ENCODE data around the gene SERPINF2. TPM values are rescaled to one million over a fixed set of nuclear protein-coding genes. Genes with fewer than 3 reads are reported as not detected.

SERPINF2 gene
- 1.6 TPM in 1 of 2 replicates, not detected in the other for polyA plus RNA-seq
- polyA minus RNA-seq, result not detected in 2 replicates

DNA sequence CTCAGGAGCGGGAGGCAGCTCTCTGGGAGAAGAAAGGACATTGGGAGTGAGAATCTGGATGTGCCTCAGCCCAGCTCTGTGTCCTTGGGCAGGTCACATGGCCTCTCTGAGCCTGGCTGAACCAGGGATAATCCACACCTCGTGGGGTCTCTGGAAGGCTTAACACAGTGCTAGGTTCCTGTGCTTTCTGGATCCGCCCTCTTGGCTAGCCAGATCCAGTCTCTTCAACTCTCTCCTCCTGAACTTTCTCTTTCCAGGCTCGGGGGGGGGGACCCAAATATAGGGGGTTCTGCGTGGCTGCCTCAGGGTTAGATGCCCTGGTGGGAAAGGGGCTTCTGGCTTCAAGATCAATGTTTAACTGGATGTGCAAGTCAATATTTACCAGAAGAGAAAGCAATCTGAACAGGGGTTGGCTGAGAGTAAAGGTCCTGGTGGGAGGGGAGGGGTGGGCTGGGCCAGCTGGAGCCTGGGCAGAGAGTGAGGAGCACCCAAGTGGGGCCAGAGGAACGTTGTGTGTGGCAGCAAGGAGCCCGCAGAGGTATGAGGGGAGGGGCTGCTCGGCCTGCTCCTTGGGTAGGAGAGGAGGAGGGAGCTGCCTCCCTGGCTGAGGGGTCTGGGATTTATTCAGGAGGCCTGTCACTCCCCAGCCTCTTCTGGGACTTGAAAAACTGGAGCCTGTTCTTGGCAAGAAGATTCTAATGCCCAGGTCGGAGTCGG is at the start of gene SERPINF2:
Gene SERPINF2, plus strand, starts transcription at position 501 of the 717 bp plus-strand sequence. CDS start 2,125 bp downstream, outside the sequence.
- Histone ChIP-seq H3K9me3 (ENCODE audit: low read length) (no peaks in the 10 kb centered on the region), H3K4me2 (ENCODE audit: low read length) (no peak within 1 kb of the TSS), H3K9ac (ENCODE audit: low read length) (no peak within 1 kb of the TSS), H3K79me2 (replicated peaks; ENCODE audit: insufficient read depth, low read length) (no peaks in the 10 kb centered on the region), H3K27ac (ENCODE audit: low read length) (no peak within 1 kb of the TSS), H4K20me1 (ENCODE audit: insufficient read depth) (no peaks in the 10 kb centered on the region), H2AFZ (ENCODE audit: low read depth, low read length) (no peak within 1 kb of the TSS), H3K27me3 (ENCODE audit: insufficient read depth, low read depth, low read length) (no peaks in the 10 kb centered on the region), H3K9me2 (ENCODE audit: insufficient read depth, low read length) (no peaks in the 10 kb centered on the region), H3K36me3 (ENCODE audit: insufficient read depth, low read length) (no peaks in the 10 kb centered on the region), H3K4me3 (ENCODE audit: low read length) (no peak within 1 kb of the TSS), H3F3A (ENCODE audit: insufficient read depth, low read length, poor library complexity, severe bottlenecking) (no peaks in the 10 kb centered on the region)
- no peak for TF ChIP-seq POLR2AphosphoS5 (IDR thresholded peaks at IDR 0.05)
- TF ChIP-seq EP300 (conservative IDR thresholded peaks at IDR 0.05; ENCODE audit: poor library complexity, severe bottlenecking), result no peak
- TF ChIP-seq MXI1 (conservative IDR thresholded peaks at IDR 0.05; ENCODE audit: poor library complexity, severe bottlenecking), result no peak
- TF ChIP-seq, protein P1, sequence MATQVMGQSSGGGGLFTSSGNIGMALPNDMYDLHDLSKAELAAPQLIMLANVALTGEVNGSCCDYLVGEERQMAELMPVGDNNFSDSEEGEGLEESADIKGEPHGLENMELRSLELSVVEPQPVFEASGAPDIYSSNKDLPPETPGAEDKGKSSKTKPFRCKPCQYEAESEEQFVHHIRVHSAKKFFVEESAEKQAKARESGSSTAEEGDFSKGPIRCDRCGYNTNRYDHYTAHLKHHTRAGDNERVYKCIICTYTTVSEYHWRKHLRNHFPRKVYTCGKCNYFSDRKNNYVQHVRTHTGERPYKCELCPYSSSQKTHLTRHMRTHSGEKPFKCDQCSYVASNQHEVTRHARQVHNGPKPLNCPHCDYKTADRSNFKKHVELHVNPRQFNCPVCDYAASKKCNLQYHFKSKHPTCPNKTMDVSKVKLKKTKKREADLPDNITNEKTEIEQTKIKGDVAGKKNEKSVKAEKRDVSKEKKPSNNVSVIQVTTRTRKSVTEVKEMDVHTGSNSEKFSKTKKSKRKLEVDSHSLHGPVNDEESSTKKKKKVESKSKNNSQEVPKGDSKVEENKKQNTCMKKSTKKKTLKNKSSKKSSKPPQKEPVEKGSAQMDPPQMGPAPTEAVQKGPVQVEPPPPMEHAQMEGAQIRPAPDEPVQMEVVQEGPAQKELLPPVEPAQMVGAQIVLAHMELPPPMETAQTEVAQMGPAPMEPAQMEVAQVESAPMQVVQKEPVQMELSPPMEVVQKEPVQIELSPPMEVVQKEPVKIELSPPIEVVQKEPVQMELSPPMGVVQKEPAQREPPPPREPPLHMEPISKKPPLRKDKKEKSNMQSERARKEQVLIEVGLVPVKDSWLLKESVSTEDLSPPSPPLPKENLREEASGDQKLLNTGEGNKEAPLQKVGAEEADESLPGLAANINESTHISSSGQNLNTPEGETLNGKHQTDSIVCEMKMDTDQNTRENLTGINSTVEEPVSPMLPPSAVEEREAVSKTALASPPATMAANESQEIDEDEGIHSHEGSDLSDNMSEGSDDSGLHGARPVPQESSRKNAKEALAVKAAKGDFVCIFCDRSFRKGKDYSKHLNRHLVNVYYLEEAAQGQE (IDR thresholded peaks at IDR 0.05; ENCODE audit: borderline replicate concordance), result no peak
- no peak for TF ChIP-seq RAD21 (conservative IDR thresholded peaks at IDR 0.05)
- TF ChIP-seq SMC3 (conservative IDR thresholded peaks at IDR 0.05; ENCODE audit: poor library complexity), result no peak
- no peak for TF ChIP-seq TAF1 (IDR thresholded peaks at IDR 0.05; ENCODE audit: low read depth)

DNA sequence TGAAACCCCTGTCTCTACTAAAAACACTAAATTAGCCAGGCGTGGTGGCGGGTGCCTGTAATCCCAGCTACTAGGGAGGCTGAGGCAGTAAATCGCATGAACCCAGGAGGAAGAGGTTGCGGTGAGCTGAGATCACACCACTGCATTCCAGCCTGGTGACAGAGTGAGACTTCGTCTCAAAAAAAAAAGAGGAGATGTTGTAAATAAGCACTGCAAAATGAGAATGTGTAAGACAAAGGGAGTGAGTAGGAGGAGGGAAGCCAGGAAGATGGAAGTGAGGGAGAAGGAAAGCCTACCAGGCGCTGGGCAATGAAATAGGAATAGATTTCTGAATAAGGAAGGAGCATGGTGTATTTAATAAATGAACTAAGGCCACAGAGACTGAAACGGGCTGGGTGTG is 49.3 kb upstream of the SERPINF2 start:
- no peaks in the 10 kb centered on the region for H4K20me1 ChIP-seq (ENCODE audit: insufficient read depth)
- no peaks in the 10 kb centered on the region for H3K27me3 ChIP-seq (ENCODE audit: insufficient read depth, low read depth, low read length)
- no peaks in the 10 kb centered on the region for H3K79me2 ChIP-seq (replicated peaks; ENCODE audit: insufficient read depth, low read length)
- no peaks in the 10 kb centered on the region for H3K9me2 ChIP-seq (ENCODE audit: insufficient read depth, low read length)
- H3F3A ChIP-seq (ENCODE audit: insufficient read depth, low read length, poor library complexity, severe bottlenecking), result no peaks in the 10 kb centered on the region
- no peak overlapping the region for H3K4me3 ChIP-seq (ENCODE audit: low read length)
- H3K4me2 ChIP-seq (ENCODE audit: low read length), result no peak overlapping the region
- no peak overlapping the region for H2AFZ ChIP-seq (ENCODE audit: low read depth, low read length)
- no peak overlapping the region for H3K9ac ChIP-seq (ENCODE audit: low read length)
- H3K9me3 ChIP-seq (ENCODE audit: low read length), result no peaks in the 10 kb centered on the region
- no peaks in the 10 kb centered on the region for H3K36me3 ChIP-seq (ENCODE audit: insufficient read depth, low read length)
- TF ChIP-seq SMC3 (conservative IDR thresholded peaks at IDR 0.05; ENCODE audit: poor library complexity) (no peak), EZH2 (IDR thresholded peaks at IDR 0.05; ENCODE audit: borderline replicate concordance, insufficient read depth, low read length, poor library complexity, severe bottlenecking) (no peak), MXI1 (conservative IDR thresholded peaks at IDR 0.05; ENCODE audit: poor library complexity, severe bottlenecking) (no peak), TAF1 (IDR thresholded peaks at IDR 0.05; ENCODE audit: low read depth) (no peak), RAD21 (conservative IDR thresholded peaks at IDR 0.05) (no peak), EP300 (conservative IDR thresholded peaks at IDR 0.05; ENCODE audit: poor library complexity, severe bottlenecking) (no peak), POLR2AphosphoS5 (IDR thresholded peaks at IDR 0.05) (no peak)
- TF ChIP-seq, protein P1 (IDR thresholded peaks at IDR 0.05; ENCODE audit: borderline replicate concordance), result no peak
- TF ChIP-seq, protein P2, sequence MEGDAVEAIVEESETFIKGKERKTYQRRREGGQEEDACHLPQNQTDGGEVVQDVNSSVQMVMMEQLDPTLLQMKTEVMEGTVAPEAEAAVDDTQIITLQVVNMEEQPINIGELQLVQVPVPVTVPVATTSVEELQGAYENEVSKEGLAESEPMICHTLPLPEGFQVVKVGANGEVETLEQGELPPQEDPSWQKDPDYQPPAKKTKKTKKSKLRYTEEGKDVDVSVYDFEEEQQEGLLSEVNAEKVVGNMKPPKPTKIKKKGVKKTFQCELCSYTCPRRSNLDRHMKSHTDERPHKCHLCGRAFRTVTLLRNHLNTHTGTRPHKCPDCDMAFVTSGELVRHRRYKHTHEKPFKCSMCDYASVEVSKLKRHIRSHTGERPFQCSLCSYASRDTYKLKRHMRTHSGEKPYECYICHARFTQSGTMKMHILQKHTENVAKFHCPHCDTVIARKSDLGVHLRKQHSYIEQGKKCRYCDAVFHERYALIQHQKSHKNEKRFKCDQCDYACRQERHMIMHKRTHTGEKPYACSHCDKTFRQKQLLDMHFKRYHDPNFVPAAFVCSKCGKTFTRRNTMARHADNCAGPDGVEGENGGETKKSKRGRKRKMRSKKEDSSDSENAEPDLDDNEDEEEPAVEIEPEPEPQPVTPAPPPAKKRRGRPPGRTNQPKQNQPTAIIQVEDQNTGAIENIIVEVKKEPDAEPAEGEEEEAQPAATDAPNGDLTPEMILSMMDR (IDR thresholded peaks at IDR 0.05; ENCODE audit: poor library complexity, severe bottlenecking), result no peak
- no peak overlapping the region for H3K27ac ChIP-seq (ENCODE audit: low read length)

All from neural cell (in vitro differentiated cells).